Erythroblast (primary cell): ENCODE results near the gene PPARG.
"Not testable (repeated sequence)": the region's sequence is repeated elsewhere in the genome, so short reads cannot be mapped to it uniquely, and the experiment has no call there.

Source experiments
- DNase-seq, 2 experiments: peaks; one replicate each; lab custom pipeline; 2025; lab: John Stamatoyannopoulos, UW
- GATA1 ChIP-seq: IDR thresholded peaks from 2 replicates; pipeline ENCODE4 v1.6.1; 2011; ENCODE audit warnings: low read depth, mild to moderate bottlenecking, control low read depth, low read length, moderate library complexity
- POLR2A ChIP-seq: IDR thresholded peaks from 2 replicates; pipeline ENCODE4 v1.6.1; 2011; ENCODE audit warnings: mild to moderate bottlenecking, low read length

The PPARG gene

DNA sequence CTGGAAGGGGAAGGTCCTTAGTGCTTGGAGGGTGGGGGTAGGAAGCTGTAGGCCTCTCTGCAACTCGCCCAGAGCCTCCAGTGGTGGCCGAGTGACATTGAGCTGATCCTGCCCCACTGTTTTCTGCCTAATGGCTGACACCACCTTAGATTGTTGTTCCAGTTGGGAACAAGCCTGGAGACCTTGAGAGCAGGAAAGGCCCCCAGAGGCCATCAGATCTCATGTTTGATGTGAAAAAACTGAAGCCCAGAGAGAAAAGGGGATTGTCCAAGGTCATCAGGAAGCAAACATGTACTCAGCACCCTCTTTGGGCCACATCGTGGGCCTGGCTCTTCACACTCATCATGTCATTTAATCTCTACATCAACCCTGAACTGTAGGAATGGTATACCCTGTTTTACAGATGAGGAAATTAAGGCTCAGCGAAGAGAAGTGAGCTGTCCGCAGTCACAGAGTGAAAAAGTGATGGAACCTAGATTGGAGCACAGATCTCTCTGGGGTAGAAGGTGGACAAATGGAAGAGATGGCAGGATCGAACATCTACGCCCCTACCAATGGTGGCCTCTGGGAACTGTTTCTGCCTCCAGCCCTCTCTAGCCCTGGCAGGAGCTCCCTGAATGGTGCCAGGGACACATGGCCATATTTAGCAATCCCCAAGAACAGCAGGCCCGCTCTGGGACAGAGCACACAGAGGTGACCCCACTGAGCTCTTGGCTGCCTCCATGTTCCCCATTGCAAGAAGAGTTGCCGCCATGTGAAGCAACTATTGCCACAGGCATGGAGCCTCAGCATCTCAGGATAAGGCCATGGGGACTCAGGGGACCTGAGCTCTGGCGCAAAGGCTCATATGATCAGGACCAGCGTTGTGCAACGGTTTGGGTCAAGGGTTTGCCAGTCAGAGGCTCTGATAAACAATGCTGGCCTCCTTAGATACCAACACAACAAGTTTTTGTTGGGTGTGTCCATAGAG lies 163.8 kb downstream of the PPARG start:
- DNase-seq = no peak
- TF ChIP-seq GATA1 (no peak), POLR2A (no peak)

DNA sequence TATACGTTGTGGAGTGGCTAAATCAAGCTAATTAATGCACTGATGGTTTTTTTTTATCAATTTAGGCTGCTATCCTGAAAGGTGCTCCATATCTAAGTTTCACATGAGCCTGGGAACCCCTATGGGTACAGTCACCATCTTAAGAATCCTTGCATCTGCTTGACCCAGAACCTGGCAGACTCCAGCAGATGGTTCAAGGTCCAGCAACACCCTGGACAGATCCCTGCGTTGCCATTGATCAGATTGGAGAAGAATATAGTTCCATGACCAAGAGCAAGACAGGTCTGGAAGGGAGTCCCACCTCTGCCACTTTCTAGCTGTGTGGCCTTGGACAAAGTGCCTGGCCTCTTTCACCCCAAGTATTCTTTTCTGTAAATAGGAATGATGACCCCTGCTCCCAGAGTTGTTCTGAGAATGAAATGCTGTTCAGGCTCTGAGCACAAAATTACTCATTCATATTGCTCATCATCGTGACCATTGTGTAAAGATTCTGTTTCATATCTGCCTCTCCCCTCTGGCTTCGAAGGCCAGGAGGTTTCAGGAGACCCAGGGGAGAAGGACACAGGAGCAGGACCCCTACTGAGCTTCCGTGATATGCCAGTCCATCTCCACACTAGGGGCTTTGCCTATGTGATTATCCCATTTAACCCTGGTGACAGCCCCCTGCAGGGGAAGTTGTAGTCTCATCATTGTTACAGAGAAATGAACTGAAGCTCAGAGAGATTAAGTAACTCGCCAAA lies 165.4 kb downstream of the PPARG start:
- DNase-seq = no peak
- TF ChIP-seq GATA1 (no peak), POLR2A (no peak)

DNA sequence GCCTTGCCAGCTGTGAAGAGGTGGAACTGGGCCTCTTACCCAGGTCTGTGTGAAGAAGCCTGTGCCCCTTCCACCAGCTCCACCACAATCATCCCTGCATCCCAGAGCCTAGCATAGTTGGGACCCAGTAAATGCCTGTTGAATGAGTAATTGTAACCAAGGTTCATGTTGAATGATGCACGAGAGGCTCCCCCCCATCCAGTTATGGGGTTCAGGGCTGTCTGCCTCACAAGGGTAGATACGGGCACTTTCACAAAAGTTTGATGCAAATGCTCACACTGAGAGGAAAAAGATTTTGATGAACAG lies 165.9 kb downstream of the PPARG start:
- no peak for DNase-seq
- no peak for TF ChIP-seq GATA1
- no peak for TF ChIP-seq POLR2A

DNA sequence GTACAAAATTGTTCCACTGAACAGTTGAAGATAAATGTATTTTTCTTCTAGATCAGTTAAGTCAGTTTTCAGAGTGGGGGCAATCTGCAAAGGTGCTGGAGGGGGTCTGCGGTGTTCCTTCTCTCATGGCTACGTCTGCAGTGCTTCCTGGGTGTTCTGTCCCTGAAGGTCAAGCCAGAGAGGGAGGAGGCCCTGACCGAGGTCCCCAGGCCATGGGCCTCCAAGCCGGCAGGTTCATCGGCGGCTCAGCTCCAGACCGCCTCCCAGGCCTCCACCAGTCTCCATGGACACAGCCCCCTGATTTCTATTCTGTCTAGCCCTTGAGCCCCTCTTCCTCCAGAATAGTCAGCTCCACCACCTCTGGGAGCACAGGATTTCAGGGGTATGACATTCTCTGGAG lies 166.9 kb downstream of the PPARG start:
- no peak for DNase-seq
- TF ChIP-seq GATA1 (no peak), POLR2A (no peak)

DNA sequence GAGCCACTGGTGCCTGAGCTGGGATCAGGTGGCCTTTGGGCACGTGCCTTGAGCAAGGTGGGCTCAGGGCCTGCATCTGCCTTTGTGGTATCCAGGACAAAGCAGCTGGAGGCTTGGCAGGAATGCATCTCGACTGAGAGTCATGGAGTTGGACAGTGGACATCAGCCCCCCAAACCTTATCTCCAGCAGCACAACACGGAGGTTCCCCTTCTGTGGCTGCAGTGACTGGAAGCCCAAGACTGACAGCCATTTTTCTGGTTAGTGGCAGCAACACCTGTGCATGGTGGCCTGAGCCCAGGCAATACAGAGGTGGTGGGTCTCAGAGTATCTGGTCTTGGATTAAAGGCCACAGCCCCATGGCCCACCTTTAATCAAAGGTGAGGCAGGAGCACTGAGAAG lies 167.6 kb downstream of the PPARG start:
- DNase-seq = no peak
- TF ChIP-seq POLR2A = no peak
- TF ChIP-seq GATA1 = no peak

DNA sequence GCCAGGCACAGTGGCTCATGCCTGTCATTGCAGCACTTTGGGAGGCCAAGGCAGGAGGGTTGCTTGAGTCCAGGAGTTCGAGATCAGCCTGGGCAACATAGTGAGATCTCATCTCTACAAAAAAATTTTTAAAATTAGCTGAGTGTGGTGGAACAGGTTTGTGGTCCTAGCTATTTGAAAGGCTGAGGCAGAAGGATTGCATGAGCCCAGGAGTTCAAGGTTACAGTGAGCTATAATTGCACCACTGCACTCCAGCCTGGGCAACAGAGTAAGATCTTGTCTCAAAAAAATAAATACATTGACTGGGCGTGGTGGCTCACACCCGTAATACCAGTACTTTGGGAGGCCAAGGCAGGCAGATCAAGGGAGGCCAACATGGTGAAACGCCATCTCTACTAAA lies 168.5 kb downstream of the PPARG start:
- not testable (repeated sequence) for DNase-seq

DNA sequence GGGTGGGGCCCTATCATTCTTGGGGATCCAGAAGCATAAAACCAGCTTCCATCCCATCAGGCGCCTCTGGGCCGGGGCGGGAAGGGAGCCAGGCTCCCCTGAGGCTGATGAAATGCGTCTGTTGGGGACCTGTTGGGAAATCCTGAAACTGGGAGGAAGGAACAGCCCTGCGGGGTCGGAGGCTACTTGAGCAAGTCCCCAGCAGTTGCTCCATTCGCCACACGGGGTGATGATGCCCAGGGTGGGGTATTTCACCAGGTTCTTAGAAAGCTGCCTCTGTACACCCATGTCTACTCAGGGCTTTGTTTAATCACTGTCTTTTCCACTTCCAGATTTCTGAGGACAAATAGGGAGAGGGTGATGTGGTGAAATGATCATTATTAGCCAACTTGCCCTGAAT lies 170.0 kb downstream of the PPARG start:
- no peak for TF ChIP-seq POLR2A
- TF ChIP-seq GATA1 = no peak
- DNase-seq = no peak

DNA sequence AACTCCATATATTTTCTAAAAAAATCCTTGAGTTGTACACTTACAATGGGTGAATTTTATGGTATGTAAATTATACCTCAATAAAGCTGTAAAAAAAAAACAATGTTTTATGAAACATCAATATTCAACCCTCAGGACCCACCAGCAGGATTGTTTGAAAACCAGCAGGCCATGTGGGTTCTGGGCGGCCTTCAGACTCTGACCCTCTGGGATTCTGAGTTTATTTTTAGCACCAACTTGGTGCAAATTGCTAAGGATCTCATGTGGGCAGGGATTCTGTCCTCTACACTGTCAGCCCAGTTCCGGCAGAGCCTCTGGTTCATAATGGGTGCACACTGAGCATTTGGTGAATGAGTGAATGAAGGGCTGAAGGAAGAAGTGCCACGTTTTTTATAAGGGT lies 171.3 kb downstream of the PPARG start:
- TF ChIP-seq POLR2A (no peak), GATA1 (no peak)
- DNase-seq = no peak

DNA sequence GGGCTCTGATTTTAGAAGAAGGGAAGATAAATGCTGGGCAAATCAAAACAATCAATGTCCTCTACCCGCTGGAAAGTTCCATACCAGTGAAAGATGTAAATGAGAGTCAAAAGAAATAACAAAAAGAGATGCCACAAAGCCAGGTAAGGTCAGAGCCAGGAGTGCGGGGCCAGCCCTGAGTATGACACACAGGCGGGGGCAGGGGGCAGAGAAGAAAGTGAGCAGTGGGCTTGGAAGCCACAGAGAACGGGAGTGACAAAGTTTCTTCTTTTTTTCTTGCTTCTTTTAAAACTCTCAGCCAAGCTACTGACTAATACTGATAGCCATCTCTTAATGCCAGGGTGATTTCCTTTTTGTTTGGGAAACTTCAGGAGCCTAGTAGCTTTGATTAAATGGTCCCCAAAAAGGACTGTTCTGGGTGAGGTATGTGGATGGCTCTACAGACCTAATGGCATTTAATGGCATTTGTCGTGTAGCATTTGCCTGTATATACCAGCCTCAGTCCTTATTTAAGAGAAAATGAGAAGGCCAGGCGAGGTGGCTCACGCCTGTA lies 172.3 kb downstream of the PPARG start:
- TF ChIP-seq GATA1 = no peak
- no peak for TF ChIP-seq POLR2A
- DNase-seq = no peak

DNA sequence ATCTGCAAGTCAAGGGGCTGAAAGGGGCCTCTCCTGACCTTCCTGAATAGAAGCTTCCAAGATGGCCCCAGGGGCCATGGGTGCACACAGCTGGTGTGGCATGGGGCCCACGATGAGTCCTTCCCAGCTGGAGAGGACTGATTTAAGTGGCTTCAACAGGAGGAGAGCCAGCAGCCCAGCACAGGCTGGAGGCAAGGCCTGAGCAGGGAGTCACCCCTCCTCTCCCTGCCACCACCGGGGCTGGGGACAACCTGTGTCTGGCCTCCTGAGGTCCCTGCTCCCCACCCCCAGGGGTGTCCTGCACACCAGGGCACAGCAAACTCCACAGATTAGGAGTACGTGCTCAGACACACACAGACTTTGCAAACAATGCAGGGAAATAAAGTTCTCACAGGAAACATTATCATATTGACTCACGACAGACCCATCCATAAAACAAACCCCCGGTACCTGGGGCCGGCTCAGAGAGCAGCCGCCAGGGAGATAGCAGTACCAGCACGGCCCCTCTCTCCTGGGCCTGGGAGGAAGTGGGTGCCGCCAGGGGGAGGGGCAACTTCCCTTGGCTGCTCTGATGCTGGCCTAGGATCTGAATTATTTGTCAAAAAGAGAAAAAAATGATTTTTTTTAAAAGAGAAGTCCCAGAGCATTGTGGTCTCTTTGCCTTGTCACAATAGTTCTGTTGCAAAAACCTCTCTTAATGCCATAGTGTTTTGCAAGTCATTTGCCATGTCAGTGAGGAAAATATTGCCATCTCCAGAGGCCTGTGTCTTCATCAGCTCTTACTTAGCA lies 173.5 kb downstream of the PPARG start:
- TF ChIP-seq POLR2A (no peak), GATA1 (no peak)
- no peak for DNase-seq

DNA sequence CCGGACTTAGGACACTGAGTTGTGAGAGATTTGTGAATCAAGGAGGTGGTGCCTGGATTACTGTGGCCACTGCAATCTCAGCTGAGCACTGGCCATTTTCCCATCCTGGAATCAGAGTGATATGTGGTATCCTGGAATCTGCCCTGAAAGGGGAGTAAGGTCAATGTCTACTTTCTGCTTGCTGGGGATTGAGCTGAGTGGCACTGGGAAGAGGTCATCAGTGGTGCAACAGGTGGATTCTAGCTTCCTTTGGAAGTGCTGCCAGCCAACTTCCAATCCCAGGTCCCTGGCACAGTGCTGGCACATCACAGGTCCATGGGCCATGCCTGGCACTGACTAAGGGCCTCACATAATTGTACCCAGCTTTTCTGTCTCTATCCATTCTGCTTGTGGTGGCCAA lies 174.8 kb downstream of the PPARG start:
- TF ChIP-seq POLR2A = no peak
- DNase-seq = no peak

DNA sequence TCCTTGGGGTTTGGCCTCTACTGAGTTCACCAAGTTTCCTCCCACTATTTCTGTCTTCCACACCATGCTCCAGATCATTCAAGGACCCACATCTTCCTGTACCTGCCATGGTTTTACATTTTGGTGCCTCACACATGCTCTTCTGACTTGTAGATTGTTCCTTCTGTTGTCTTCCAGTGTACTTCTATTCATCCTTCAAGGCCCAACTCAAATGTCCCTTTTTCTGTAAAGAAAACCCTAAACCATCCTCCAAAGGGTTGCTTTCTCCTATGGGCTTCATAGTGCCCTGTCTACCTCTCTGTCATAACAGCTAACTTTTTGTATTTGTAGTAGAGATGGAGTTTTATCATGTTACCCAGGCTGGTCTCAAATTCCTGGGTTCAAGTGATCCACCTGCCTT lies 175.3 kb downstream of the PPARG start:
- no peak for TF ChIP-seq POLR2A
- TF ChIP-seq GATA1 = no peak

DNA sequence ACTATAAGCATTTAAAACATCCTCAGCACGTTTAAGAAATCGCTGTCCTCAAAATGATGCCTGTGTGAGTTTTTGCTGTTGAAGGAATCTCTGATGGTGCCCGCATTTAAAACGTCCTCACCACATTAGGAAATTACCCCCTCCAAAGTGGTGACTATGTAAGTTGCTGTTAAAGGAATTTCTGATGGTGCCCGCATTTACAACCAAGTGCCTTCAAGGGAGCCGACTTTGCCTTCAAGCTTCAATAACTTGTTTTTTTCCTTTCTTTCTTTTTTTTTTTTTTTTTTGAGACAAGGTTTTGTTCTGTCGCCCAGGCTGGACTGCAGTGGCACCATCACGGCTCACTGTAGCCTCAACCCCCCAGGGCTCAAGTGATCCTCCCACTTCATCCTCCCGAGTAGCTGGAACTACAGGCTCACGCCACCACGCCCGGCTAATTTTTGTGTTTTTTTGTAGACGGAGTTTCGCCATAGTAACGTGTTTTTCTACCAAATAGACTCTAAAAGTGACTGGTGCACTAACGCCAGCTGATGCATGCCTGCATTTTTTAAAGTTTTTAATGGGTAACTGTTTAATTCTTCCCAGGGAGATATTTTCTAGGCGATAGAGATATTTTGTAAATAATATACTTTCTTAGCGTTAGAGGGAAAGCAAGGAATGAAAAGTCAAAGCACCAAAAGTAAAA lies 176.4 kb downstream of the PPARG start:
- no peak for TF ChIP-seq GATA1
- no peak for TF ChIP-seq POLR2A
- DNase-seq = no peak

More for the DNA sequence above, 175.3 kb downstream of the PPARG start:
- DNase-seq = no peak
